K562 (cell line): Measurements from ENCODE around the gene UNC79. TPM values are rescaled to one million over a fixed set of nuclear protein-coding genes. Genes with fewer than 3 reads are reported as not detected.

Experiments
- ATAC-seq: fragments of 200-7000 bp; cut with Tn5 transposase; 3 replicates; pipeline ENCODE4 v1.9.1; 2020; ENCODE audit warnings: moderate library complexity
- BruUV-seq: library from RNA; stranded (reverse); fragments of 400-500 nt; replicated peaks from 2 replicates; lab custom pipeline; 2021; lab: Mats Ljungman, UMichigan
- CTCF ChIA-PET: fragments of 300-600 bp; formaldehyde crosslinking; extraction: SDS; loops from one replicate; lab custom pipeline; 2021; ENCODE audit warnings: low intra/inter-chr PET ratio; lab: Yijun Ruan, JAX
- POLR2A ChIA-PET: fragments of 300-600, 350-650 bp; sonication (Branson Sonifier 250); formaldehyde crosslinking; extraction: SDS; loops from one replicate; lab custom pipeline; 2021; ENCODE audit warnings: antibody characterized with exemption, inconsistent platforms; lab: Yijun Ruan, JAX
- DNase-seq, 4 experiments: peaks; one replicate each; pipeline versions ENCODE4 v3.0.0 to v3.0.0-alpha.2; 2011 to 2018; ENCODE audit warnings: low spot score in 3 of 4, mixed read lengths in 3 of 4; ENCODE audit errors: extremely low read depth in 1 of 4
- FAIRE-seq: peaks from 2 replicates; lab custom pipeline; 2011; peaks lifted over from hg19 to GRCh38; lab: Jason Lieb, UNC
- H2AFZ ChIP-seq: 2 replicates; pipeline ENCODE4 v1.6.0; 2011; ENCODE audit warnings: low read depth, low read length, control low read depth, inconsistent platforms
- H3K27ac ChIP-seq: fragments of 200-600 bp; 3 replicates; pipeline ENCODE4 v1.8.0; 2011; ENCODE audit warnings: low read depth, mild to moderate bottlenecking, control low read depth, inconsistent platforms, low read length, moderate library complexity, mixed read lengths; ENCODE audit errors: extremely low read depth
- H3K27me3 ChIP-seq, 2 experiments: fragments of 300-600 bp in 1 of 2; 2 replicates in 1 of 2; 3 replicates in 1 of 2; pipeline versions ENCODE4 v1.6.0 to v1.8.0; 2011; ENCODE audit warnings: inconsistent platforms in 2 of 2, low read length in 2 of 2, mild to moderate bottlenecking in 1 of 2, mixed read lengths in 1 of 2, moderate library complexity in 1 of 2; ENCODE audit not compliant: control insufficient read depth in 2 of 2, insufficient read depth in 2 of 2
- H3K36me3 ChIP-seq: fragments of 300-600 bp; 3 replicates; pipeline ENCODE4 v1.8.0; 2011; ENCODE audit warnings: mild to moderate bottlenecking, low read length, inconsistent platforms; ENCODE audit not compliant: control insufficient read depth, insufficient read depth
- H3K4me1 ChIP-seq, 2 experiments: fragments of 200-600 bp in 1 of 2; replicated peaks in 1 of 2; 2 replicates in 1 of 2; 3 replicates in 1 of 2; pipeline versions ENCODE4 v1.5.1 to v1.8.0; 2011; ENCODE audit warnings: inconsistent platforms in 2 of 2, low read length in 2 of 2, mild to moderate bottlenecking in 1 of 2, mixed read lengths in 1 of 2, moderate library complexity in 1 of 2; ENCODE audit not compliant: control insufficient read depth in 2 of 2, insufficient read depth in 2 of 2
- H3K4me2 ChIP-seq: 2 replicates; pipeline ENCODE4 v1.6.1; 2011; ENCODE audit warnings: low read length, control low read depth, inconsistent platforms, mixed read lengths; ENCODE audit not compliant: insufficient read depth
- H3K4me3 ChIP-seq: fragments of 200-600 bp; sonication (generic), shearing (Covaris generic); 2 replicates; pipeline ENCODE4 v1.5.1; 2016; ENCODE audit warnings: control low read depth, inconsistent platforms
- H3K79me2 ChIP-seq: fragments of 200-600 bp; 3 replicates; pipeline ENCODE4 v1.8.0; 2011; ENCODE audit warnings: low read length, inconsistent platforms; ENCODE audit not compliant: control insufficient read depth, insufficient read depth
- H3K9ac ChIP-seq, 2 experiments: 2 replicates each; pipeline versions ENCODE4 v1.6.0 to v1.6.1; 2011; ENCODE audit warnings: low read depth in 2 of 2, low read length in 2 of 2, control low read depth in 1 of 2, inconsistent platforms in 1 of 2, mild to moderate bottlenecking in 1 of 2, mixed read lengths in 1 of 2; ENCODE audit not compliant: insufficient read depth in 1 of 2
- H3K9me1 ChIP-seq: one replicate; pipeline ENCODE4 v1.6.0; 2011; ENCODE audit warnings: inconsistent platforms, mild to moderate bottlenecking, low read length, moderate library complexity; ENCODE audit not compliant: control insufficient read depth, insufficient read depth
- H3K9me3 ChIP-seq: replicated peaks from 2 replicates; pipeline ENCODE4 v1.5.1; 2011; ENCODE audit warnings: low read depth, low read length, inconsistent platforms; ENCODE audit not compliant: control insufficient read depth, insufficient read depth
- H4K20me1 ChIP-seq: replicated peaks from 2 replicates; pipeline ENCODE4 v1.6.1; 2011; ENCODE audit warnings: low read length, inconsistent platforms, mixed read lengths; ENCODE audit not compliant: control insufficient read depth, insufficient read depth
- CHD1 ChIP-seq: fragments of 200-600 bp; sonication (generic); IDR thresholded peaks from one replicate; pipeline ENCODE4 v1.6.1; 2012; ENCODE audit warnings: mild to moderate bottlenecking, moderate library complexity, low read length, inconsistent platforms
- E2F8 ChIP-seq: fragments of 450-650 bp; IDR thresholded peaks from 2 replicates; pipeline ENCODE4 v1.7.1; 2018; ENCODE audit warnings: mild to moderate bottlenecking, low read depth; ENCODE audit not compliant: partially characterized antibody
- MED1 ChIP-seq: sonication (generic); formaldehyde crosslinking; IDR thresholded peaks from 2 replicates; pipeline ENCODE4 v1.8.1; 2023; ENCODE audit warnings: missing genetic modification reagents, borderline replicate concordance
- OTX1 ChIP-seq: fragments of 450-650 bp; formaldehyde crosslinking; IDR thresholded peaks from 2 replicates; pipeline ENCODE4 v1.4.0; 2022; ENCODE audit warnings: mild to moderate bottlenecking
- PTBP1 ChIP-seq: fragments of 200-400 bp; formaldehyde crosslinking; IDR thresholded peaks from 2 replicates; pipeline ENCODE4 v1.6.1; 2017; ENCODE audit warnings: low read depth, low read length
- RBM14 ChIP-seq: fragments of 200-400 bp; formaldehyde crosslinking; IDR thresholded peaks from 2 replicates; pipeline ENCODE4 v1.6.1; 2018; ENCODE audit warnings: low read depth, mild to moderate bottlenecking, low read length, moderate library complexity, borderline replicate concordance; ENCODE audit not compliant: insufficient read depth
- RBM34 ChIP-seq: fragments of 200-400 bp; formaldehyde crosslinking; IDR thresholded peaks from 2 replicates; pipeline ENCODE4 v1.6.1; 2018; ENCODE audit warnings: low read length, borderline replicate concordance; ENCODE audit not compliant: insufficient read depth
- WHSC1 ChIP-seq: IDR thresholded peaks from one replicate; pipeline ENCODE4 v1.6.1; 2012; ENCODE audit warnings: low read length, control low read depth, inconsistent platforms
- ZBTB12 ChIP-seq: fragments of 250-450 bp; sonication (Bioruptor Pico); IDR thresholded peaks from 2 replicates; pipeline ENCODE4 v1.4.0; 2020
- ZFP36 ChIP-seq: fragments of 150-350 bp; IDR thresholded peaks from 2 replicates; pipeline ENCODE4 v1.6.1; 2018; ENCODE audit warnings: low read length, low read depth; ENCODE audit not compliant: partially characterized antibody
- ZNF212 ChIP-seq: fragments of 450-650 bp; formaldehyde crosslinking; IDR thresholded peaks from 2 replicates; pipeline ENCODE4 v1.4.0; 2020; ENCODE audit warnings: mild to moderate bottlenecking
- ZNF395 ChIP-seq: fragments of 200-800 bp; sonication (Bioruptor generic); IDR thresholded peaks from 2 replicates; pipeline ENCODE4 v1.6.1; 2017; ENCODE audit warnings: missing genetic modification characterization, missing compliant biosample characterization
- ZNF408 ChIP-seq: fragments of 250-450 bp; sonication (Bioruptor Pico); IDR thresholded peaks from 2 replicates; pipeline ENCODE4 v1.4.0; 2020; ENCODE audit warnings: low read depth, mild to moderate bottlenecking, moderate library complexity
- ZNF511 ChIP-seq: sonication (generic); formaldehyde crosslinking; IDR thresholded peaks from 2 replicates; pipeline ENCODE4 v1.8.0; 2022; ENCODE audit warnings: mild to moderate bottlenecking, missing genetic modification reagents
- ZNF589 ChIP-seq: fragments of 200-800 bp; sonication (Bioruptor generic); IDR thresholded peaks from 2 replicates; pipeline ENCODE4 v1.6.1; 2016; ENCODE audit warnings: low read depth, missing genetic modification characterization, missing compliant biosample characterization
- ZSCAN32 ChIP-seq: fragments of 450-650 bp; formaldehyde crosslinking; IDR thresholded peaks from 2 replicates; pipeline ENCODE4 v1.4.0; 2020; ENCODE audit warnings: mild to moderate bottlenecking, moderate library complexity
- WGBS: fragments of 100-300 bp; shearing (Covaris generic); methylation state at CpG from one replicate; pipeline ENCODE4 v1.1.6; 2016; ENCODE audit warnings: low coverage, mixed read lengths; ENCODE audit not compliant: insufficient coverage; ENCODE audit errors: missing lambda C conversion rate; 5-methylcytosine and 5-hydroxymethylcytosine counted together
- in situ Hi-C: fragments of 300-500 bp; cut with MboI; formaldehyde crosslinking; loops from 4 replicates; pipeline ENCODE4 v1.15.0; 2018; ENCODE audit warnings: inconsistent platforms, mixed read lengths
- intact Hi-C: fragments of 100-400 bp; cut with micrococcal nuclease; formaldehyde crosslinking; loops from 2 replicates; pipeline ENCODE4 v1.14.2; 2022
- polyA plus RNA-seq, 8 experiments: library from polyadenylated mRNA; depleted of rRNA in 4 of 8; stranded (reverse) in 5 of 8; unstranded in 3 of 8; fragments of >200 nt; fragmentation: Nextera tagmentation in 2 of 8; fragmentation: Illumina TruSeq in 1 of 8; extraction: Ambion mirVana in 2 of 8; extraction: Trizol in 1 of 8; gene quantifications; 2 replicates each; pipeline versions ENCODE4 v1.2.1 to v1.2.3, GENCODE V29; 2011 to 2014; ENCODE audit warnings: inconsistent platforms in 1 of 8, missing spikeins in 1 of 8
- total RNA-seq, 7 experiments: library from RNA; depleted of rRNA in 6 of 7; stranded (reverse); fragments of >200 nt in 6 of 7; fragmentation: Illumina TruSeq in 2 of 7; extraction: Trizol in 2 of 7; gene quantifications; 2 replicates each; pipeline versions ENCODE4 v1.2.1 to v1.2.3, GENCODE V29; 2011 to 2021; ENCODE audit warnings: low replicate concordance in 1 of 7

UNC79 gene
- total and polyA plus RNA-seq, 9 of the 15 experiments (the other 6 are each of a cell fraction or from before 2014, with no cell fraction given): under 0.01 to 0.04 (median 0.01) TPM; not detected in 6

- no peak for FAIRE-seq
- Histone ChIP-seq H4K20me1 (no peaks in the 10 kb centered on the region), H3K4me2 (no peak overlapping the region), H2AFZ (no peak overlapping the region), H3K27ac (no peak overlapping the region), H3K79me2 (no peaks in the 10 kb centered on the region), H3K4me1 (no peaks in the 10 kb centered on the region), H3K4me3 (no peak overlapping the region), H3K9me3 (no peaks in the 10 kb centered on the region), H3K9ac (no peak overlapping the region), H3K9me1 (no peaks in the 10 kb centered on the region), H3K36me3 (no peaks in the 10 kb centered on the region), H3K27me3 (no peaks in the 10 kb centered on the region; a peak in 2 of 5 replicates)
- ChIA-PET POLR2A (no interaction called here), CTCF (no interaction called here)
- BruUV-seq: no TSS peak
- intact Hi-C loops: no loop called here
- WGBS: 3% methylated on average over 4 of the region's 4 CpGs
- in situ Hi-C loops: no loop called here
- no peak for DNase-seq
- TF ChIP-seq WHSC1 (no peak), ZNF408 (CRISPR knock-in tag) (no peak), ZNF395 (no peak), ZSCAN32 (CRISPR knock-in tag) (no peak), RBM34 (no peak), OTX1 (CRISPR knock-in tag) (no peak), ZNF212 (CRISPR knock-in tag) (no peak), ZFP36 (no peak), E2F8 (no peak), ZBTB12 (CRISPR knock-in tag) (no peak), PTBP1 (no peak), ZNF589 (CRISPR knock-in tag) (no peak), ZNF511 (CRISPR knock-in tag) (no peak), MED1 (CRISPR knock-in tag) (no peak), CHD1 (no peak), RBM14 (no peak)
- no peak for ATAC-seq
Measured at GRCh38 chr14:93688820-93689219, 258.1 kb downstream of the UNC79 start.
